Heart left ventricle (tissue), 13 donors: ENCODE measurements around the gene KRTDAP.

Source experiments
- POLR2A ChIP-seq, 2 donors: fragments of 450-650 bp; IDR thresholded peaks; one replicate each; pipeline ENCODE4 v1.6.1; 2017; ENCODE audit warnings: antibody characterized with exemption in 2 of 2, mild to moderate bottlenecking in 2 of 2, moderate library complexity in 2 of 2
- TF ChIP-seq, protein P1 (sequence below), 12 donors: fragments of 200-600 bp; sonication (generic) in 4 of 12; IDR thresholded peaks; one replicate each; pipeline versions ENCODE4 v1.5.0 to v1.8.0; 2018 to 2022; ENCODE audit warnings: antibody characterized with exemption in 12 of 12, mild to moderate bottlenecking in 5 of 12
- donor health status: ischemic (EF 13 %, LVEDD 7.1; RV severe dilation, severe dysfunction).
- donor health status: DM: no; HTN: yes; CAD: no.
- donor health status: DM: no; HTN: no; CAD: no.
- donor health status: ischemic (EF 25% LVEDD 6.9; RV normal size, moderate dysfunction).
- donor health status: ischemic (EF 25% LVEDD 5.7; RV mildly dilated, moderate dysfunction).
- donor health status: ischemic (EF 35%, LVEDD 5.7; RV mildly dilated, moderate dysfunction).
- donor health status: nonischemic (EF 11% LVEDD 7.7; RV severe dilation, severe dysfunction).
- donor health status: DM: yes; HTN: yes; CAD: no.
- donor health status: PGD.
- donor health status: ischemic (EF 29% LVEDD 5.4; RV normal size, mild dysfunction).
- donor health status: nonischemic (EF 23%, LVEDD 6.1; RV moderate dilation, normal function).

GRCh38 chr19:35442091-35442490 lies 48.2 kb downstream of the KRTDAP start:
- TF ChIP-seq, protein P1, sequence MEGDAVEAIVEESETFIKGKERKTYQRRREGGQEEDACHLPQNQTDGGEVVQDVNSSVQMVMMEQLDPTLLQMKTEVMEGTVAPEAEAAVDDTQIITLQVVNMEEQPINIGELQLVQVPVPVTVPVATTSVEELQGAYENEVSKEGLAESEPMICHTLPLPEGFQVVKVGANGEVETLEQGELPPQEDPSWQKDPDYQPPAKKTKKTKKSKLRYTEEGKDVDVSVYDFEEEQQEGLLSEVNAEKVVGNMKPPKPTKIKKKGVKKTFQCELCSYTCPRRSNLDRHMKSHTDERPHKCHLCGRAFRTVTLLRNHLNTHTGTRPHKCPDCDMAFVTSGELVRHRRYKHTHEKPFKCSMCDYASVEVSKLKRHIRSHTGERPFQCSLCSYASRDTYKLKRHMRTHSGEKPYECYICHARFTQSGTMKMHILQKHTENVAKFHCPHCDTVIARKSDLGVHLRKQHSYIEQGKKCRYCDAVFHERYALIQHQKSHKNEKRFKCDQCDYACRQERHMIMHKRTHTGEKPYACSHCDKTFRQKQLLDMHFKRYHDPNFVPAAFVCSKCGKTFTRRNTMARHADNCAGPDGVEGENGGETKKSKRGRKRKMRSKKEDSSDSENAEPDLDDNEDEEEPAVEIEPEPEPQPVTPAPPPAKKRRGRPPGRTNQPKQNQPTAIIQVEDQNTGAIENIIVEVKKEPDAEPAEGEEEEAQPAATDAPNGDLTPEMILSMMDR (IDR thresholded peaks at IDR 0.05) = no peak
- no peak for TF ChIP-seq POLR2A (IDR thresholded peaks at IDR 0.05)
